ENCODE measurements around the gene INSIG2. TPM values are rescaled to one million over a fixed set of nuclear protein-coding genes. Genes with fewer than 3 reads are reported as not detected.
A peak's percentile ranks its signal among the peaks of the same experiment; 100 is the strongest.

Gene INSIG2
- total and polyA plus RNA-seq, 9 of the 15 experiments (the other 6 are each of a cell fraction or from before 2014, with no cell fraction given) = 1.5 to 34.2 (median 6.4) TPM

- POLR2A ChIA-PET = no interaction called here
These were observed 37.9 kb upstream of the INSIG2 start for GRCh38 chr2:118050386-118050785.

More at GRCh38 chr2:118050386-118050785, 37.9 kb upstream of the INSIG2 start:
- H3K9me3 ChIP-seq (replicated peaks; ENCODE audit: control insufficient read depth, insufficient read depth, low read depth, low read length) = no peaks in the 10 kb centered on the region
- no peak overlapping the region for H2AFZ ChIP-seq (ENCODE audit: low read depth, low read length)
- no peaks in the 10 kb centered on the region for H4K20me1 ChIP-seq (replicated peaks; ENCODE audit: control insufficient read depth, insufficient read depth, low read length)
- ATAC-seq = no peak
- CTCF ChIA-PET (ENCODE audit: low intra/inter-chr PET ratio) = no interaction called here
- no peak for DNase-seq (ENCODE audit: extremely low read depth in 1 of 4, low spot score in 3 of 4)
- no peaks in the 10 kb centered on the region for H3K36me3 ChIP-seq (ENCODE audit: control insufficient read depth, insufficient read depth, low read length)
- H3K9me1 ChIP-seq (ENCODE audit: control insufficient read depth, insufficient read depth, low read length) = no peaks in the 10 kb centered on the region
- WGBS (ENCODE audit: insufficient coverage, low coverage, missing lambda C conversion rate) = 0% methylated on average over 3 of the region's 3 CpGs
- H3K4me3 ChIP-seq = no peak overlapping the region
- no TSS peak for BruUV-seq (replicated peaks)
- H3K4me2 ChIP-seq (ENCODE audit: insufficient read depth, low read length) = no peak overlapping the region
- no peaks in the 10 kb centered on the region for H3K79me2 ChIP-seq (ENCODE audit: control insufficient read depth, insufficient read depth, low read length)
- H3K27ac ChIP-seq (ENCODE audit: extremely low read depth, low read depth, low read length) = no peak overlapping the region
- in situ Hi-C loops (cut with MboI) (loop anchor here (10.0 kb wide), 1 partner anchor 154 kb away; no protein-coding TSS in a partner anchor), intact Hi-C loops (cut with micrococcal nuclease) (no loop called here)
- no peaks in the 10 kb centered on the region for H3K4me1 ChIP-seq (replicated peaks in 1 of 2; ENCODE audit: control insufficient read depth in 2 of 2, insufficient read depth in 2 of 2, low read length in 2 of 2)
- FAIRE-seq = peak; percentile 19
- H3K27me3 ChIP-seq (ENCODE audit: control insufficient read depth in 2 of 2, insufficient read depth in 2 of 2, low read length in 2 of 2) = peaks cover 0 to 7% of the 10 kb centered on the region in 2 experiments; a peak in 1 of 5 replicates
- TF ChIP-seq ZNF3 (CRISPR knock-in tag; IDR thresholded peaks at IDR 0.05) (no peak), RBM14 (IDR thresholded peaks at IDR 0.05; ENCODE audit: borderline replicate concordance, insufficient read depth, low read depth, low read length) (no peak), ZNF699 (CRISPR knock-in tag; IDR thresholded peaks at IDR 0.05; ENCODE audit: insufficient replicate concordance) (no peak), ZNF280A (IDR thresholded peaks at IDR 0.05; ENCODE audit: low read depth, partially characterized antibody) (no peak), TSHZ1 (CRISPR knock-in tag; IDR thresholded peaks at IDR 0.05) (no peak), CREB3 (tag; conservative IDR thresholded peaks at IDR 0.05; ENCODE audit: low read depth) (no peak), BDP1 (IDR thresholded peaks at IDR 0.05; ENCODE audit: insufficient read depth, insufficient read length) (no peak), MCM5 (IDR thresholded peaks at IDR 0.05; ENCODE audit: low read depth) (no peak), CHD1 (IDR thresholded peaks at IDR 0.05; ENCODE audit: low read length) (no peak), RBM34 (IDR thresholded peaks at IDR 0.05; ENCODE audit: borderline replicate concordance, insufficient read depth, low read length) (no peak), NKRF (IDR thresholded peaks at IDR 0.05; ENCODE audit: borderline replicate concordance) (no peak), ZNF57 (CRISPR knock-in tag; IDR thresholded peaks at IDR 0.05) (no peak), MAZ (CRISPR knock-in tag; conservative IDR thresholded peaks at IDR 0.05 in 1 of 2, IDR thresholded peaks at IDR 0.05 in 1 of 2) (no peak), HDAC1 (IDR thresholded peaks at IDR 0.05) (no peak)
- H3K9ac ChIP-seq (ENCODE audit: insufficient read depth in 1 of 2, low read depth in 2 of 2, low read length in 2 of 2) = no peak overlapping the region
